Measurements from ENCODE around the gene AFAP1L1. TPM values are rescaled to one million over a fixed set of nuclear protein-coding genes. Genes with fewer than 3 reads are reported as not detected.

The AFAP1L1 gene
- total and polyA plus RNA-seq, 2 of the 13 experiments (the other 11 are each of a cell fraction or from before 2014, with no cell fraction given), result 0.38 to 1.0 TPM

- TF ChIP-seq, protein P1, sequence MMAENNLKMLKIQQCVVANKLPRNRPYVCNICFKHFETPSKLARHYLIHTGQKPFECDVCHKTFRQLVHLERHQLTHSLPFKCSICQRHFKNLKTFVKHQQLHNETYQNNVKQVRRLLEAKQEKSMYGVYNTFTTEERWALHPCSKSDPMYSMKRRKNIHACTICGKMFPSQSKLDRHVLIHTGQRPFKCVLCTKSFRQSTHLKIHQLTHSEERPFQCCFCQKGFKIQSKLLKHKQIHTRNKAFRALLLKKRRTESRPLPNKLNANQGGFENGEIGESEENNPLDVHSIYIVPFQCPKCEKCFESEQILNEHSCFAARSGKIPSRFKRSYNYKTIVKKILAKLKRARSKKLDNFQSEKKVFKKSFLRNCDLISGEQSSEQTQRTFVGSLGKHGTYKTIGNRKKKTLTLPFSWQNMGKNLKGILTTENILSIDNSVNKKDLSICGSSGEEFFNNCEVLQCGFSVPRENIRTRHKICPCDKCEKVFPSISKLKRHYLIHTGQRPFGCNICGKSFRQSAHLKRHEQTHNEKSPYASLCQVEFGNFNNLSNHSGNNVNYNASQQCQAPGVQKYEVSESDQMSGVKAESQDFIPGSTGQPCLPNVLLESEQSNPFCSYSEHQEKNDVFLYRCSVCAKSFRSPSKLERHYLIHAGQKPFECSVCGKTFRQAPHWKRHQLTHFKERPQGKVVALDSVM (CRISPR knock-in tag; IDR thresholded peaks at IDR 0.05), result no peak
- no peak for TF ChIP-seq HNRNPH1 (optimal IDR thresholded peaks at IDR 0.05; ENCODE audit: low read depth, low read length)
- TF ChIP-seq, protein P2, sequence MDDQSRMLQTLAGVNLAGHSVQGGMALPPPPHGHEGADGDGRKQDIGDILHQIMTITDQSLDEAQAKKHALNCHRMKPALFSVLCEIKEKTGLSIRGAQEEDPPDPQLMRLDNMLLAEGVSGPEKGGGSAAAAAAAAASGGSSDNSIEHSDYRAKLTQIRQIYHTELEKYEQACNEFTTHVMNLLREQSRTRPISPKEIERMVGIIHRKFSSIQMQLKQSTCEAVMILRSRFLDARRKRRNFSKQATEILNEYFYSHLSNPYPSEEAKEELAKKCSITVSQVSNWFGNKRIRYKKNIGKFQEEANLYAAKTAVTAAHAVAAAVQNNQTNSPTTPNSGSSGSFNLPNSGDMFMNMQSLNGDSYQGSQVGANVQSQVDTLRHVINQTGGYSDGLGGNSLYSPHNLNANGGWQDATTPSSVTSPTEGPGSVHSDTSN (CRISPR knock-in tag; IDR thresholded peaks at IDR 0.05; ENCODE audit: borderline replicate concordance), result no peak
- TF ChIP-seq ZBTB49 (CRISPR knock-in tag; IDR thresholded peaks at IDR 0.05; ENCODE audit: borderline replicate concordance), result no peak
- peak; percentile 57; the same call in 1 of the 2 replicates for TF ChIP-seq REPIN1 (CRISPR knock-in tag; IDR thresholded peaks at IDR 0.05; ENCODE audit: borderline replicate concordance, low read depth)
- TF ChIP-seq HDAC6 (IDR thresholded peaks at IDR 0.05; ENCODE audit: low read depth, low read length), result no peak
- TF ChIP-seq HOXA9 (CRISPR knock-in tag; IDR thresholded peaks at IDR 0.05; ENCODE audit: borderline replicate concordance), result no peak
- TF ChIP-seq DRAP1 (CRISPR knock-in tag; IDR thresholded peaks at IDR 0.05), result peak; percentile 32; the same call in 1 of the 2 replicates
Observed at GRCh38 chr5:149320791-149321330, 49.2 kb downstream of the AFAP1L1 start (continued).

Data from HepG2 (cell line).